ENCODE data around the gene TMEM238.

TMEM238 gene

GRCh38 chr19:55362990-55363716, 20.9 kb downstream of the TMEM238 start, which contains the start of gene GARIN5B:
Gene GARIN5B (minus strand): TSS chr19:55363260. CDS start chr19:55363066, 194 bp downstream.
- TF ChIP-seq CTCF (IDR thresholded peaks at IDR 0.05; ENCODE audit: insufficient read depth, low read depth, low read length, missing control alignments), result no peak
- no peak for DNase-seq (ENCODE audit: low read depth)
- H3K4me3 ChIP-seq (ENCODE audit: low read depth, low read length), result no peak within 1 kb of the TSS

- no peak for DNase-seq (ENCODE audit: low read depth)
- no peak for TF ChIP-seq CTCF (IDR thresholded peaks at IDR 0.05; ENCODE audit: insufficient read depth, low read depth, low read length, missing control alignments)
- no peak overlapping the region for H3K4me3 ChIP-seq (ENCODE audit: low read depth, low read length)
Observed at GRCh38 chr19:55362174-55362989, 21.7 kb downstream of the TMEM238 start.

GRCh38 chr19:55360902-55361301, 23.2 kb downstream of the TMEM238 start:
- no peak for DNase-seq (ENCODE audit: low read depth)
- no peak for TF ChIP-seq CTCF (IDR thresholded peaks at IDR 0.05; ENCODE audit: insufficient read depth, low read depth, low read length, missing control alignments)
- no peak overlapping the region for H3K4me3 ChIP-seq (ENCODE audit: low read depth, low read length)

- no peak for TF ChIP-seq CTCF (IDR thresholded peaks at IDR 0.05; ENCODE audit: insufficient read depth, low read depth, low read length, missing control alignments)
- no peak for DNase-seq (ENCODE audit: low read depth)
- H3K4me3 ChIP-seq (ENCODE audit: low read depth, low read length), result no peak overlapping the region
Observed at GRCh38 chr19:55358943-55359908, 24.9 kb downstream of the TMEM238 start.

GRCh38 chr19:55358493-55358892, 25.6 kb downstream of the TMEM238 start:
- H3K4me3 ChIP-seq (ENCODE audit: low read depth, low read length), result no peak overlapping the region
- DNase-seq (ENCODE audit: low read depth), result no peak
- no peak for TF ChIP-seq CTCF (IDR thresholded peaks at IDR 0.05; ENCODE audit: insufficient read depth, low read depth, low read length, missing control alignments)

- DNase-seq (ENCODE audit: low read depth), result no peak
- TF ChIP-seq CTCF (IDR thresholded peaks at IDR 0.05; ENCODE audit: insufficient read depth, low read depth, low read length, missing control alignments), result no peak
- no peak overlapping the region for H3K4me3 ChIP-seq (ENCODE audit: low read depth, low read length)
Observed at GRCh38 chr19:55355213-55355821, 28.8 kb downstream of the TMEM238 start.

Measured in GM12865 (cell line).